HEK293 (cell line): ENCODE measurements around the gene LYPLA2.

ENCODE experiments used
- CTCF ChIA-PET: fragments of 350-600 bp; formaldehyde crosslinking; extraction: SDS; loops from one replicate; lab custom pipeline; 2021; ENCODE audit warnings: antibody characterized with exemption; lab: Yijun Ruan, JAX
- POLR2A ChIA-PET: fragments of 300-600 bp; formaldehyde crosslinking; extraction: SDS; loops from one replicate; lab custom pipeline; 2020; ENCODE audit warnings: antibody characterized with exemption, inconsistent platforms; lab: Yijun Ruan, JAX
- H3K27ac ChIP-seq: fragments of 200-500 bp; sonication (Bioruptor generic); 2 replicates; pipeline ENCODE4 v1.5.1; 2014; ENCODE audit warnings: low read depth, low read length, control low read depth, inconsistent platforms; ENCODE audit errors: extremely low read depth
- H3K36me3 ChIP-seq, 2 experiments: fragments of 200-500 bp in 1 of 2; sonication (Bioruptor generic) in 1 of 2; 1 replicate in 1 of 2; 2 replicates in 1 of 2; pipeline ENCODE4 v1.5.1; 2014 to 2017; ENCODE audit warnings: inconsistent platforms in 2 of 2, low read length in 2 of 2; ENCODE audit not compliant: control insufficient read depth in 2 of 2, insufficient read depth in 1 of 2
- H3K4me1 ChIP-seq: fragments of 200-500 bp; sonication (Bioruptor generic); 2 replicates; pipeline ENCODE4 v1.5.1; 2014; ENCODE audit warnings: mild to moderate bottlenecking, low read length, inconsistent platforms; ENCODE audit not compliant: control insufficient read depth, insufficient read depth
- H3K4me3 ChIP-seq: 2 replicates; pipeline ENCODE4 v1.5.1; 2011; ENCODE audit warnings: low read depth, mild to moderate bottlenecking, control low read depth, low read length, moderate library complexity
- H3K9me3 ChIP-seq: fragments of 200-500 bp; sonication (Bioruptor generic); 2 replicates; pipeline ENCODE4 v1.5.1; 2014; ENCODE audit warnings: low read depth, low read length, inconsistent platforms; ENCODE audit not compliant: control insufficient read depth, insufficient read depth
- CTCF ChIP-seq: fragments of 450-650 bp; formaldehyde crosslinking; IDR thresholded peaks from 2 replicates; pipeline ENCODE4 v1.5.1; 2016; ENCODE audit warnings: missing biosample characterization, missing genetic modification characterization
- KLF8 ChIP-seq: fragments of 450-650 bp; formaldehyde crosslinking; IDR thresholded peaks from 2 replicates; pipeline ENCODE4 v1.5.1; 2016; ENCODE audit warnings: missing biosample characterization, missing genetic modification characterization
- PATZ1 ChIP-seq: fragments of 450-650 bp; formaldehyde crosslinking; IDR thresholded peaks from 2 replicates; pipeline ENCODE4 v1.5.1; 2016; ENCODE audit warnings: missing biosample characterization, missing genetic modification characterization
- PBX3 ChIP-seq: sonication (generic); formaldehyde crosslinking; IDR thresholded peaks from 2 replicates; pipeline ENCODE4 v1.8.1; 2022; ENCODE audit warnings: mild to moderate bottlenecking, moderate library complexity, missing genetic modification reagents
- ZBTB20 ChIP-seq: fragments of 450-650 bp; formaldehyde crosslinking; IDR thresholded peaks from 2 replicates; pipeline ENCODE4 v1.5.1; 2016; ENCODE audit warnings: missing biosample characterization, missing genetic modification characterization
- ZNF114 ChIP-seq: fragments of 450-650 bp; formaldehyde crosslinking; IDR thresholded peaks from 2 replicates; pipeline ENCODE4 v1.5.0; 2017; ENCODE audit warnings: missing biosample characterization, missing genetic modification characterization
- ZNF311 ChIP-seq: fragments of 450-650 bp; formaldehyde crosslinking; IDR thresholded peaks from 2 replicates; pipeline ENCODE4 v1.5.1; 2017; ENCODE audit warnings: missing biosample characterization, missing genetic modification characterization, borderline replicate concordance
- ZNF513 ChIP-seq: fragments of 450-650 bp; IDR thresholded peaks from 2 replicates; pipeline ENCODE4 v1.5.1; 2018; ENCODE audit warnings: missing biosample characterization, missing genetic modification characterization
- ZNF600 ChIP-seq: fragments of 450-650 bp; formaldehyde crosslinking; IDR thresholded peaks from 2 replicates; pipeline ENCODE4 v1.5.1; 2016; ENCODE audit warnings: missing biosample characterization, missing genetic modification characterization
- ZNF639 ChIP-seq: fragments of 450-650 bp; formaldehyde crosslinking; IDR thresholded peaks from 2 replicates; pipeline ENCODE4 v1.5.1; 2016; ENCODE audit warnings: missing biosample characterization, missing genetic modification characterization
- ZNF664 ChIP-seq: fragments of 450-650 bp; formaldehyde crosslinking; IDR thresholded peaks from 2 replicates; pipeline ENCODE4 v1.5.1; 2016; ENCODE audit warnings: missing biosample characterization, missing genetic modification characterization

The LYPLA2 gene

GRCh38 chr1:23796466-23797271, 5.7 kb downstream of the LYPLA2 start:
- Histone ChIP-seq H3K27ac (no peak overlapping the region), H3K36me3 (peaks cover 0 to 69% of the 10 kb centered on the region in 2 experiments; a peak in 2 of 3 replicates), H3K9me3 (no peaks in the 10 kb centered on the region), H3K4me3 (no peak overlapping the region), H3K4me1 (peaks cover 7% of the 10 kb centered on the region; the same call in 1 of the 2 replicates)
- CTCF ChIA-PET: interaction anchor here (3.1 kb wide), 1 partner anchor 25 kb away, joined by 15 read pairs; no protein-coding TSS in a partner anchor
- TF ChIP-seq ZNF600 (tag by site-specific recombination) (0 out of 2 replicates have a peak, but pooled peaks have one; percentile 43), PATZ1 (tag by site-specific recombination) (0 out of 2 replicates have a peak, but pooled peaks have one; percentile 11), ZNF513 (tag by site-specific recombination) (no peak), CTCF (tag by site-specific recombination) (peak; percentile 26; the same call in 1 of the 2 replicates)
- TF ChIP-seq, all 188 proteins: peak for 3
- POLR2A ChIA-PET: interaction anchor here (0.7 to 1.0 kb wide), 2 partner anchors 19 to 25 kb away, joined by 3 to 4 read pairs; partner anchors contain the start of gene PITHD1

GRCh38 chr1:23797478-23798448, 6.8 kb downstream of the LYPLA2 start:
- no peak overlapping the region for H3K4me3 ChIP-seq
- peaks cover 3% of the 10 kb centered on the region; the same call in 1 of the 2 replicates for H3K4me1 ChIP-seq
- no peaks in the 10 kb centered on the region for H3K9me3 ChIP-seq
- no peak for TF ChIP-seq ZNF639 (tag by site-specific recombination)
- no peak for TF ChIP-seq ZNF114 (tag by site-specific recombination)
- TF ChIP-seq ZBTB20 (tag by site-specific recombination): no peak
- no peak for TF ChIP-seq ZNF664 (tag by site-specific recombination)
- no peak for TF ChIP-seq PBX3 (CRISPR knock-in tag)
- TF ChIP-seq KLF8 (tag by site-specific recombination): no peak
- no peak for TF ChIP-seq ZNF311
- no peak overlapping the region for H3K27ac ChIP-seq
- CTCF ChIA-PET: interaction anchor here (0.9 to 5.6 kb wide), 5 partner anchors 8 to 112 kb away, joined by 3 to 52 read pairs (median 4); no protein-coding TSS in a partner anchor
- H3K36me3 ChIP-seq: peaks cover 0 to 73% of the 10 kb centered on the region in 2 experiments; a peak in 2 of 3 replicates
- POLR2A ChIA-PET: interaction anchor here (0.6 to 5.5 kb wide), 6 partner anchors 7 to 243 kb away, joined by 3 to 47 read pairs (median 8); partner anchors contain the start of genes HMGCL, LYPLA2 and PITHD1
